ENCODE results near the gene SDE2.

SDE2 gene

DNA sequence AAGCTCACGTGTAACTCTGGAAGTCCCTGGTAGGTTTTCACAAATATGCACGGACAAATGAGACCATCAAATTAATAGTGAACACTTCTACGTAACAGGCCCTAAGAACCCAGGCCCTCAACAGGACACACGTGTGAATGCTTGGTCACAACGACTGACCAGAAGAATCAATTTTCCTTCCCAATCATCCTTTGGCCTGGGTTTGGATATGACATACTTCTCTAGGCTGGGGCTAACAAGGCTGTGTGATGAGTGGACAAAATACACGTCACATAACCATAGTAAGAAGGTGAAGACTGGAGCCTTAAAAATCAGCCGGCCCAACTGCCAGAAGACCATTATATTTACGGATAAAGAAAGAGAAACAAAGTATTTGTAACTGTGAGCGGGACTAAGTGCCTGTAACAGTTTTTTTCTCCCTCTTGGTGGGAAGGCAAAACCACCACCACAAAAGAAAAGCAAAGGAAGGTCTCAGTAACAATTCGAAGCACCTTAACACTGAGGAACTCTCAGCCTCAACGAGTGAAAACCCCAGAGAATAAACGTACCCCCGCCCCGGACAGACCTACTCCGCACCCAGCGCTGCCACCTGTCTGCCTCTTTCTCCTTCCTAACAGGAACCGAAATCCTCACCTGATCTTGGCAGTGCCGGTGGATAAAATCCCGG, 450 bp downstream of the SDE2 start:
- Histone ChIP-seq H3K4me3 (ENCODE audit: low read length) (peak overlapping the region; percentile 98), H3K27ac (ENCODE audit: low read length) (no peak overlapping the region), H3K36me3 (ENCODE audit: control insufficient read depth, insufficient read depth, low read length) (peaks cover 2% of the 10 kb centered on the region; the same call in 1 of the 2 replicates), H3K27me3 (ENCODE audit: control insufficient read depth, insufficient read depth, low read length) (no peaks in the 10 kb centered on the region), H3K9me3 (ENCODE audit: control insufficient read depth, insufficient read depth, low read length) (no peaks in the 10 kb centered on the region), H3K4me1 (ENCODE audit: control insufficient read depth, insufficient read depth, low read length) (peaks cover 2% of the 10 kb centered on the region; the same call in 1 of the 2 replicates)
- no peak for DNase-seq (ENCODE audit: low read depth, low spot score)
- WGBS (ENCODE audit: insufficient coverage, insufficient read length) = no CpG with 5 or more reads among the region's 19 CpGs

DNA sequence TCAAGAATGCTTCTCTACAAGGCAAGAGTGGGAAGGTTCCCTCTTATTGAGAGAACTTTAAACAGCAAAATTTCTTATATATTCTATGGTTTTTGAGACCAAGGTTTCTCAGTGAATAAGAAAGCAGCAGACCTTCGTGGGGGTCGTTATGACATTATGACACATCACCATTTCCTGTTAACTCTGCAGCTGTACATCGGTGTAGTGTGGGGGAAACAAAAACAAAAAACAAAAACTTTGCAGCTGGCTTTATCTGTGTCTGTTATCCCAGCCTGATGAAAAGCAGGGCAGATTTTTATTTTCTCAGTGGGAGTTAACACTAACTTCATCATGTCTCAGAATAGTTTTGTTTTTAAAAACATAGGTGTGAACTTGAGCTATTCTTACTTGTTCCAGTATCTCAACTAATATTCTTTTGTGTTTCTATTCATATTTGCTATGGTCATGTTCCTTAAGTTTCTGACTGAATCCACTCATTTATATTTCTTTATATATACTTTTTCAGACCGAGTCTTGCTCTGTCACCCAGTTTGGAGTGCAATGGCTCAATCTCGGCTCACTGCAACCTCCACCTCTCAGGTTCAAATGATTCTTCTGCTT, 2.1 kb downstream of the SDE2 start:
- Histone ChIP-seq H3K9me3 (ENCODE audit: control insufficient read depth, insufficient read depth, low read length) (no peaks in the 10 kb centered on the region), H3K36me3 (ENCODE audit: control insufficient read depth, insufficient read depth, low read length) (peaks cover 6% of the 10 kb centered on the region; the same call in 1 of the 2 replicates), H3K4me1 (ENCODE audit: control insufficient read depth, insufficient read depth, low read length) (no peaks in the 10 kb centered on the region; the same call in 1 of the 2 replicates), H3K27me3 (ENCODE audit: control insufficient read depth, insufficient read depth, low read length) (no peaks in the 10 kb centered on the region; the same call in 1 of the 2 replicates), H3K4me3 (ENCODE audit: low read length) (no peak overlapping the region), H3K27ac (ENCODE audit: low read length) (no peak overlapping the region)
- DNase-seq (ENCODE audit: low read depth, low spot score) = no peak
- WGBS (ENCODE audit: insufficient coverage, insufficient read length) = no CpG with 5 or more reads among the region's 5 CpGs

DNA sequence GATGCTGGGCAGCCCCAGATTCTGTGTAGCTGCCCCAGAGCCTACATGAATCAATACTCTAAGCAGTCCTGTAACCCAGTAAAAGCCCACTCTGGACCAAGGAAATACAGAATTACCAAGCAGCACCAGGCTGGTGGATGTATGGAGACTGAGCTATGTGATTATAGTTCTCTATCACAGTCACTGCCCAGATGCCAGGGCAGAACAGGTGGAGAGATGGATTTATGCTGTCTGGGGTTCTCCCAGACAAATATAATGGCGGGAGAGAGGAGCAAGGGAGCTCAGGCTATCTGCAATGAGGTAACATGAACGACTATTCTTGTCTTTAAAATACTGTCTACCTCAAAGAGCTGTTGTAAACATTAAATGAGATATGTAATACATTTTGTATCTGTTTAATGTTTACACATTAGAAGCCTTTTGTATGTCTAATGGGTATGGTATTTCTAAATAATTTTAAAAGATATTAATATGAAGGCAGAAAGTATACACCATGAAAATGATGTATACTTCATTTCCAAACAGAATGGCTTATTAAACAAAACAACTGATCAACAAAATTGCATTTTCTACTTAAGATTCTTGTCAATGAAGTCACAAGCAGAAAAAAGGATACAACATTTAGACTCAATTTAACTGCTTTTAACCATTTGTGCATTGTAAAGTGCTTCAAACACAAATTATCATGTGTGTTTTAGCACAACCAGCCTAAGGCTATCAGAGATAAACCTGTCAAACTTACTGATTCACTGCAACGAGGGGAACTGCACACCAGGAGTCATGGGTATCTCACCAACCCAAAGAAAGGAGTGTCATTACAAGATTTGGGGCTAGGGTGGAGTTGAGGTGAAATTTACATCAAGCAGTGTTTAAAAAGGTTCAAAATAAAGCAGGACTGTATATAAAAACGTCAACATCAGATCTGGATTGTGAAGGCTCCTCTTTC, 3.0 kb downstream of the SDE2 start:
- Histone ChIP-seq H3K27ac (ENCODE audit: low read length) (no peak overlapping the region), H3K27me3 (ENCODE audit: control insufficient read depth, insufficient read depth, low read length) (no peaks in the 10 kb centered on the region; the same call in 1 of the 2 replicates), H3K9me3 (ENCODE audit: control insufficient read depth, insufficient read depth, low read length) (no peaks in the 10 kb centered on the region), H3K36me3 (ENCODE audit: control insufficient read depth, insufficient read depth, low read length) (peaks cover 9% of the 10 kb centered on the region; the same call in 1 of the 2 replicates), H3K4me1 (ENCODE audit: control insufficient read depth, insufficient read depth, low read length) (no peaks in the 10 kb centered on the region), H3K4me3 (ENCODE audit: low read length) (no peak overlapping the region)
- DNase-seq (ENCODE audit: low read depth, low spot score) = no peak
- WGBS (ENCODE audit: insufficient coverage, insufficient read length) = no CpG with 5 or more reads among the region's 4 CpGs

DNA sequence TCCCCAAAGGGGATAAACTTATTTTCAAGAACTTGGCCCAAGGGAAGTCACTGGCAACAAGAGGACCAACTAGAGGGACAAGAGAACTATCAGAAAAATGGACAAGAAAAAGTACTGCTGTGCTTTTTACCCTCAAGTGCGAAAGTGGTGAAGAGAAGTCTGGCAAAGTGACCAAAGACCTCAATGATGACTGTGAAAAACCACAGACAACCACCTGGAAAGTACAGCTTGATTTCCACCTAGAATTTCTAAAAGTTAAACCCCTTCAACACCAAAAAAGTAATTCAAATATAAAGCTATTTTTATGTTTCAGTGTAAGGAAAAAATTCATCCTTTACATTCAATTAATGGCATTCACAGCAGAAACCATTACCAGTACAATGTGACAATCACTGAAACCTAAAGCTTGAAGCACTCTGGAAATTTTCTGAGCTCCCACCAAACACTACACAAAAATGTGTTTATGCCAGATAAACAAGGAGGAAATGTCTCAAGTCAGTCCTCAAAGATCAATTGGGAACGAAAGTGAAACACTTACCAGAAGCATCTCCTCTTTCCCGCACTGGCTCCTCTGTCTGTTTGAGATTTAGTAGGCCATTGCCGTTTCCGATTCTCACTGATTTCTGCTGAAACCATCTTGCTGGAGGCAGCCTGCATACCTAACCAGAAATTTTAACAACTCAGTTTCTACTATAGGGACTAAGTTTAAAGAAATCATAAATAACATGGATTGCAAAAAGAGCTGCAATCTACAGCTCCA, 8.3 kb downstream of the SDE2 start:
- H3K36me3 ChIP-seq (ENCODE audit: control insufficient read depth, insufficient read depth, low read length) = peaks cover 9% of the 10 kb centered on the region; the same call in 1 of the 2 replicates
- DNase-seq (ENCODE audit: low read depth, low spot score) = no peak
- H3K4me1 ChIP-seq (ENCODE audit: control insufficient read depth, insufficient read depth, low read length) = no peaks in the 10 kb centered on the region
- H3K9me3 ChIP-seq (ENCODE audit: control insufficient read depth, insufficient read depth, low read length) = no peaks in the 10 kb centered on the region
- no peak overlapping the region for H3K4me3 ChIP-seq (ENCODE audit: low read length)
- H3K27ac ChIP-seq (ENCODE audit: low read length) = no peak overlapping the region
- no peaks in the 10 kb centered on the region; the same call in 1 of the 2 replicates for H3K27me3 ChIP-seq (ENCODE audit: control insufficient read depth, insufficient read depth, low read length)
- WGBS (ENCODE audit: insufficient coverage, insufficient read length) = no CpG with 5 or more reads among the region's 5 CpGs

DNA sequence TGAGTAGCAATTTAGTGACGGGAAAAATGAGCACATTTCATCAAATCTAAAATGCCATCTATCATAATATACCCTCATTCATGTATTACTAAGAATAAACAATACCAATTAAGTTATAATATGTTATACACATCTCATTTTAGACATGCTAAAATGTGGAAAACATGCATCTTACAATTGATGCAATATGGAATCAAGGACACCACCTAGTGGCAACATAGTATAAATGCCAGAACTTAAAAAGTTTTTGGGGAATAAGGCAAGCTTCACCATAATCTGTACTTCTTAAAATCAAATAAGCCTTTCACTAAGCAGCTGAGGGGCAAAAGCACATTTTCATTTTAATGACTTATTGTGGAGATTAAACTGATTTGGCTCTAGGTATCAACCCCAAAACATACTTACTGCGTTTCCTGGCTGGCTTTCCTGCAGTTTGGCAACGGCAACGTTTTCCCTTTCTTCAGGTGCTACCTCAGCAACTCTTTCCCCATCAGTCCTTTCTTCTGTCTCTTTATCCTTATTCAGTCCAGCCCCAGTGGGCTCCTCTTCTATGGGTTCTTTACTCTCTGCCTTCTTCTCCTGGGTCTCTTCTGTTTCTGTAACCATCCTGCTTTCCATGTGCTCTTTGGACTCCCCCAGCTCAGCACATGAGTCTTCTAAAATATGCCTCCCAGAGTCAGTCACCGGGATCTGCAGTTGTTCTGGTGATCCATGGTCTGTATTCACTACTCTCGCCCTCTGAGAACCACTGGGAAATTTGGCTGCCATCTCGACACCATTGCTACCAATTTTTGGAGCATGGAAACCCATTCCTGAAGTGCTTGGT, 11.4 kb downstream of the SDE2 start:
- Histone ChIP-seq H3K27ac (ENCODE audit: low read length) (no peak overlapping the region), H3K27me3 (ENCODE audit: control insufficient read depth, insufficient read depth, low read length) (no peaks in the 10 kb centered on the region; the same call in 1 of the 2 replicates), H3K36me3 (ENCODE audit: control insufficient read depth, insufficient read depth, low read length) (peaks cover 6% of the 10 kb centered on the region; the same call in 1 of the 2 replicates)

DNA sequence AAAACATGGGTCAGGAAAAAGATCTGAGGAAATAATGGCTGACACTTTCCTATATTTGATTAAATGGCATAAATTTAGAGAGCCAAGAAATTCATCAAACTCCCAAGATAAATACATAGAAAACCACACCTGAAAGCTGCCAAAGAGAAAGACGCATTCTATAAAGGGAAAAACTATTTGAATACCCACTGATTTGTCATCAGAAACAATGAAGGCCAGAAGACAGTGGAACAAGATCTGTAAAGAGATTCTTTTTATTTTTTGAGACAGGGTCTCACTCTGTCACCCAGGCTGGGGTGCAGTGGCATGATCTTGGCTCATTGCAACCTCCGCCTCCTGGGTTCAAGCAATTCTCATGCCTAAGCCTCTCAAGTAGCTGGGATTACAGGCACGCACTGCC, 17.4 kb downstream of the SDE2 start:
- H3K9me3 ChIP-seq (ENCODE audit: control insufficient read depth, insufficient read depth, low read length) = no peaks in the 10 kb centered on the region
- no peak overlapping the region for H3K27ac ChIP-seq (ENCODE audit: low read length)
- no CpG with 5 or more reads among the region's 3 CpGs for WGBS (ENCODE audit: insufficient coverage, insufficient read length)
- H3K27me3 ChIP-seq (ENCODE audit: control insufficient read depth, insufficient read depth, low read length) = no peaks in the 10 kb centered on the region
- no peaks in the 10 kb centered on the region for H3K4me1 ChIP-seq (ENCODE audit: control insufficient read depth, insufficient read depth, low read length)
- peaks cover 10% of the 10 kb centered on the region; the same call in 1 of the 2 replicates for H3K36me3 ChIP-seq (ENCODE audit: control insufficient read depth, insufficient read depth, low read length)
- DNase-seq (ENCODE audit: low read depth, low spot score) = no peak
- H3K4me3 ChIP-seq (ENCODE audit: low read length) = no peak overlapping the region

More for the DNA sequence above, 11.4 kb downstream of the SDE2 start:
- no peak for DNase-seq (ENCODE audit: low read depth, low spot score)
- no CpG with 5 or more reads among the region's 7 CpGs for WGBS (ENCODE audit: insufficient coverage, insufficient read length)
- H3K4me3 ChIP-seq (ENCODE audit: low read length) = no peak overlapping the region
- no peaks in the 10 kb centered on the region for H3K4me1 ChIP-seq (ENCODE audit: control insufficient read depth, insufficient read depth, low read length)
- H3K9me3 ChIP-seq (ENCODE audit: control insufficient read depth, insufficient read depth, low read length) = no peaks in the 10 kb centered on the region

DNA sequence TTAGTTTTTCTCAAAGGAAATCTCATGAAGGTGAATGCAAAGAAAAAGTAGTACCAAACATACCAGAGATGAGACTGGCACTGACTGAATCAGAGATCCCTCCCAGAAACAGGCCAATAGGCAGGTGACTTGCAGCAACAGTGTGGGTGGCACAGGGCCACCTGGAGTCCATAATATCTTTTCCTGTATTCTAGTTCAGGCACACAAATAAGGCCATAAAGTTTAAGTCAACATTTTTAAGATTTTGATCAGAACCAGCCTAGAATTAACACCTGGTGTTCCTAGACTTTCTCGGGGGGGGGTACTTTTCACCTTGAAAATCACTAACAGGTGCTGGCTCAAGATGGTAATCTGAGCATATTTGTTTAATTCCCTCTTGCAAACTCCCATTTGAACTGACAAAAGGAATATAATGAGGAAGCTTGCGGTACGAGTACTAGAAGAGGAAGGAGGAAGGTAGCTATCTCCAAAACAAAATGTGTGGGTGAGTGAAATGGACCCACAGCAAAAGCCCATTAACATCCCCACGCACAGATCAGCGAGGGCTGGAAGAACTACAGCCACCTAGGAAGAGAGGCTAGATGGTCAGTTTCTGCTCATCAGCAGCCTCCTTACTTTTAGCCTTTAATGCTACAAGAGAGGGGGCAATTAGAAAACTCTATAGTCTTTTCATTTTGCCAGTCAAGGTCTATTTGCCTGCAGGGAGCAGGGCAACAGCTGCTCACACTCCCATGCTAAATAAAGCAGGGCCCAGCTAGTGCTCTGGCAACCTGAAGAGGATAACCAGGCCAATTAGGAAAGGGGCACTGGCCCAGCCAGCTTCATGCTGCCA, 18.9 kb downstream of the SDE2 start:
- no peak for DNase-seq (ENCODE audit: low read depth, low spot score)
- no CpG with 5 or more reads among the region's 5 CpGs for WGBS (ENCODE audit: insufficient coverage, insufficient read length)
- peaks cover 10% of the 10 kb centered on the region; the same call in 1 of the 2 replicates for H3K36me3 ChIP-seq (ENCODE audit: control insufficient read depth, insufficient read depth, low read length)

DNA sequence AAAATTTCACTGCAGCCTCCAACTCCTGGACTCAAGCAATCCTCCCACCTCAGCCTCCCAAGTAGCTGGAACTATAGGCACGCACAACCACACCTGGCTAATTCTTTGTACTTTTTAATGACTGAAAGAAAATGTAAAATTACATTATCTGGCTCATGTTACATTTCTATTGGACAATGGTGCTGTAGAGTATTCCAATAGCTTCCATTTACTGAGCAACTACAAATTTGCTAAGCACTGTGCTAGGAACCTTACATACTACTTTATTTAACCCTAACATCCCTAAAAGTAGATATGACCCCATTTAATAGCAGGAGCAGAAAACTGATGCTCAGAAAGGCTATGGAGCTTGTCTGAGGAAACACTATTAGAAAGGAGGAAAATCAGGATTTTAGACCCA, 19.7 kb downstream of the SDE2 start:
- no peaks in the 10 kb centered on the region for H3K27me3 ChIP-seq (ENCODE audit: control insufficient read depth, insufficient read depth, low read length)
- no peak overlapping the region for H3K4me3 ChIP-seq (ENCODE audit: low read length)
- H3K4me1 ChIP-seq (ENCODE audit: control insufficient read depth, insufficient read depth, low read length) = no peaks in the 10 kb centered on the region
- no peaks in the 10 kb centered on the region for H3K9me3 ChIP-seq (ENCODE audit: control insufficient read depth, insufficient read depth, low read length)
- no peak overlapping the region for H3K27ac ChIP-seq (ENCODE audit: low read length)
- no peak for DNase-seq (ENCODE audit: low read depth, low spot score)
- peaks cover 10% of the 10 kb centered on the region; the same call in 1 of the 2 replicates for H3K36me3 ChIP-seq (ENCODE audit: control insufficient read depth, insufficient read depth, low read length)
- no CpG with 5 or more reads among the region's 1 CpG for WGBS (ENCODE audit: insufficient coverage, insufficient read length)

More for the DNA sequence above, 18.9 kb downstream of the SDE2 start:
- Histone ChIP-seq H3K4me1 (ENCODE audit: control insufficient read depth, insufficient read depth, low read length) (no peaks in the 10 kb centered on the region), H3K27ac (ENCODE audit: low read length) (no peak overlapping the region), H3K4me3 (ENCODE audit: low read length) (no peak overlapping the region), H3K9me3 (ENCODE audit: control insufficient read depth, insufficient read depth, low read length) (no peaks in the 10 kb centered on the region), H3K27me3 (ENCODE audit: control insufficient read depth, insufficient read depth, low read length) (no peaks in the 10 kb centered on the region)
